PFSK-1 (cell line): ENCODE data around the gene MYO1F.

Experiments
- FOXP2 ChIP-seq: optimal IDR thresholded peaks from 2 replicates; pipeline ENCODE3; 2011; ENCODE audit warnings: borderline replicate concordance, control low read depth, inconsistent platforms; ENCODE audit not compliant: insufficient read depth; ENCODE audit errors: extremely low read length, extremely low read depth
- POLR2AphosphoS5 ChIP-seq: IDR thresholded peaks from 2 replicates; pipeline ENCODE4 v1.6.1; 2012; ENCODE audit warnings: low read depth, mild to moderate bottlenecking, control low read depth, low read length, moderate library complexity
- TAF1 ChIP-seq: IDR thresholded peaks from 2 replicates; pipeline ENCODE4 v1.6.1; 2012; ENCODE audit warnings: low read length, control low read depth, borderline replicate concordance; ENCODE audit not compliant: insufficient read depth
- TF ChIP-seq, protein P1 (sequence below), 2 experiments: IDR thresholded peaks; 2 replicates each; pipeline versions ENCODE4 v1.6.1 to v1.8.0; 2011 to 2012; ENCODE audit warnings: low read depth in 2 of 2, low read length in 2 of 2, control low read depth in 1 of 2, inconsistent platforms in 1 of 2, mild to moderate bottlenecking in 1 of 2, moderate library complexity in 1 of 2; ENCODE audit not compliant: insufficient read depth in 1 of 2

DNA sequence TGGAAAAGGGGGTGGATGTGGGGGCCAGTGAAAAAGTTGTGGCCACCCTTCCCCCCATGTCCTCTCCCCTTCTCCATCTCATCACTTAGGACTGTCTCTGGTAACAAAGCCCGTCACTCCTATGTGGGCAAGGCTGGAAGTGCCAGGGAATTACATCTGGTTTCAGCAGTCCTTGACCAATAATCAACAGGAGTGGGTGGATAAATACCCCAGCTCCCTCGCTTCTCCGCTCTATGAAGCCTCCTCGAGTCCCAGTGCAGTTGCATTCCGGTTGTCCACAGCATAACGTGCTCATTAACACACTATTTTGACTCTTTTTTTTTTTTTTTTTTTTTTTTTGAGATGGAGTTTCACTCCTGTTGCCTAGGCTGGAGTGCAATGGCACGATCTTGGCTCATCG, 31.5 kb downstream of the MYO1F start:
- TF ChIP-seq POLR2AphosphoS5, result no peak
- TF ChIP-seq TAF1, result no peak
- TF ChIP-seq, protein P1, sequence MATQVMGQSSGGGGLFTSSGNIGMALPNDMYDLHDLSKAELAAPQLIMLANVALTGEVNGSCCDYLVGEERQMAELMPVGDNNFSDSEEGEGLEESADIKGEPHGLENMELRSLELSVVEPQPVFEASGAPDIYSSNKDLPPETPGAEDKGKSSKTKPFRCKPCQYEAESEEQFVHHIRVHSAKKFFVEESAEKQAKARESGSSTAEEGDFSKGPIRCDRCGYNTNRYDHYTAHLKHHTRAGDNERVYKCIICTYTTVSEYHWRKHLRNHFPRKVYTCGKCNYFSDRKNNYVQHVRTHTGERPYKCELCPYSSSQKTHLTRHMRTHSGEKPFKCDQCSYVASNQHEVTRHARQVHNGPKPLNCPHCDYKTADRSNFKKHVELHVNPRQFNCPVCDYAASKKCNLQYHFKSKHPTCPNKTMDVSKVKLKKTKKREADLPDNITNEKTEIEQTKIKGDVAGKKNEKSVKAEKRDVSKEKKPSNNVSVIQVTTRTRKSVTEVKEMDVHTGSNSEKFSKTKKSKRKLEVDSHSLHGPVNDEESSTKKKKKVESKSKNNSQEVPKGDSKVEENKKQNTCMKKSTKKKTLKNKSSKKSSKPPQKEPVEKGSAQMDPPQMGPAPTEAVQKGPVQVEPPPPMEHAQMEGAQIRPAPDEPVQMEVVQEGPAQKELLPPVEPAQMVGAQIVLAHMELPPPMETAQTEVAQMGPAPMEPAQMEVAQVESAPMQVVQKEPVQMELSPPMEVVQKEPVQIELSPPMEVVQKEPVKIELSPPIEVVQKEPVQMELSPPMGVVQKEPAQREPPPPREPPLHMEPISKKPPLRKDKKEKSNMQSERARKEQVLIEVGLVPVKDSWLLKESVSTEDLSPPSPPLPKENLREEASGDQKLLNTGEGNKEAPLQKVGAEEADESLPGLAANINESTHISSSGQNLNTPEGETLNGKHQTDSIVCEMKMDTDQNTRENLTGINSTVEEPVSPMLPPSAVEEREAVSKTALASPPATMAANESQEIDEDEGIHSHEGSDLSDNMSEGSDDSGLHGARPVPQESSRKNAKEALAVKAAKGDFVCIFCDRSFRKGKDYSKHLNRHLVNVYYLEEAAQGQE (IDR thresholded peaks at IDR 0.05; ENCODE audit: insufficient read depth in 1 of 2, low read depth in 2 of 2, low read length in 2 of 2), result no peak
- TF ChIP-seq FOXP2, result no peak
